Ovary (tissue), 9 donors: ENCODE data around the gene PAGE4. TPM values are rescaled to one million over a fixed set of nuclear protein-coding genes. Genes with fewer than 3 reads are reported as not detected.

Experiments
- DNase-seq, 5 donors: peaks; one replicate each; pipeline ENCODE4 v3.0.0-alpha.2; 2019 to 2020
- H3K27ac ChIP-seq, 2 donors: fragments of 200-600 bp; one replicate each; pipeline versions ENCODE4 v1.5.1 to v1.8.0; 2019 to 2022
- H3K27me3 ChIP-seq: fragments of 200-600 bp; one replicate; pipeline ENCODE4 v1.8.0; 2022
- H3K36me3 ChIP-seq: fragments of 200-600 bp; sonication (generic); one replicate; pipeline ENCODE4 v1.5.1; 2019
- H3K4me1 ChIP-seq: one replicate; pipeline ENCODE4 v1.8.1; 2013; ENCODE audit warnings: mild to moderate bottlenecking, moderate library complexity; ENCODE audit not compliant: insufficient read depth
- H3K4me3 ChIP-seq: fragments of 200-600 bp; sonication (generic); one replicate; pipeline ENCODE4 v1.5.1; 2017
- H3K9me3 ChIP-seq, 2 donors: fragments of 200-600 bp in 1 of 2; sonication (generic) in 1 of 2; one replicate each; pipeline versions ENCODE4 v1.5.1 to v1.8.1; 2013 to 2019; ENCODE audit warnings: mild to moderate bottlenecking in 1 of 2, moderate library complexity in 1 of 2
- CTCF ChIP-seq, 3 donors: fragments of 450-650 bp in 2 of 3; fragments of 200-600 bp in 1 of 3; IDR thresholded peaks; one replicate each; pipeline versions ENCODE4 v1.5.1 to v1.8.0; 2016 to 2022; ENCODE audit warnings: antibody characterized with exemption in 3 of 3, mild to moderate bottlenecking in 1 of 3
- EP300 ChIP-seq: sonication (generic); formaldehyde crosslinking; IDR thresholded peaks from one replicate; pipeline ENCODE4 v1.6.1; 2017; ENCODE audit warnings: antibody characterized with exemption
- POLR2A ChIP-seq: fragments of 450-650 bp; IDR thresholded peaks from one replicate; pipeline ENCODE4 v1.6.1; 2017; ENCODE audit warnings: antibody characterized with exemption, mild to moderate bottlenecking, moderate library complexity
- WGBS, 3 donors: extraction: QIAGEN DNeasy Blood & Tissue Kit in 1 of 3; methylation state at CpG; one replicate each; pipeline versions ENCODE4 v1.1.5 to v1.1.7; 2013 to 2017; 5-methylcytosine and 5-hydroxymethylcytosine counted together
- intact Hi-C, 4 donors: fragments of 100-400 bp; cut with DNase I; formaldehyde crosslinking; loops; one replicate each; pipeline versions ENCODE4 v1.11.0 to v1.15.1; 2022 to 2023
- polyA plus RNA-seq, 2 donors: library from polyadenylated mRNA; stranded (reverse); fragments of 200-250 nt in 1 of 2; fragments of 350-450 nt in 1 of 2; fragmentation: Illumina TruSeq in 1 of 2; extraction: RNeasy Lipid Tissue Mini Kit (QIAGEN cat#74804) in 1 of 2; gene quantifications; one replicate each; pipeline ENCODE4 v1.2.3, GENCODE V29; 2013 to 2014
- total RNA-seq, 7 donors: library from RNA; depleted of rRNA in 2 of 7; stranded (reverse); fragments of >200 nt in 2 of 7; fragmentation: NEBNext Ultra II Directional in 3 of 7; extraction: Animal tissue kit (Norgen Biotek cat#: 25700) in 3 of 7; gene quantifications; one replicate each; pipeline versions ENCODE4 v1.1.0 to v1.2.4, GENCODE V29; 2016 to 2023
- donor health status: DM: no; HTN: no; CAD: no; lungs with moderate emphysema.
- donor health status: DM: no; HTN: no; CAD: no.
- donor health status: Bipolar disorder and iron deficiency.
- donor health status: DM: yes; HTN: yes; CAD: no.
- donor health status: DM: no; HTN: no; CAD: no.
- donor health status: DM: yes; HTN: yes; CAD: no.

The PAGE4 gene
- total and polyA plus RNA-seq, 9 donors, result 0.71 to 9.2 (median 8.0) TPM; not detected in 4

DNA sequence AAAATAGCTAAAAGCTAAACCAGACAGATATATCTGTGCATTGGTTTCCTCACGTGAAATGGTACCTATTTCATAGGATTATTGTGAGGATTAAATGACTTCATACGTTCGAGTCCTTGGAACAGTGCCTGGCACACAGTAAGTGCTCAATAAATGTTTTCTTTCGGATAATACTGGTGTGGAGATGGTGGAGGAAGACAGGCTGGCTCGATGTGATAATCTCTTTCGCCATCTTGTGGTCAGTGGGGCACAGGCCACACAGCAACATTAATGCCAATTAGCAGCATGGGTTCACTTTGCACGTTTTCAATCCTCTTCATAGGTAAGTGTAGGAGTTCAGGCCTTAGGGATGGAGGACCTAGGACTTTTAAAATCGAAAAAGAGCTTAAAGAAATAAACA, 9.3 kb downstream of the PAGE4 start:
- intact Hi-C loops, result no loop called here
- DNase-seq, result no peak
- no peak for TF ChIP-seq EP300
- TF ChIP-seq POLR2A, result no peak
- TF ChIP-seq CTCF (IDR thresholded peaks at IDR 0.05), result no peak
- H3K27me3 ChIP-seq, result no peaks in the 10 kb centered on the region
- no peaks in the 10 kb centered on the region for H3K9me3 ChIP-seq
- H3K4me1 ChIP-seq, result no peaks in the 10 kb centered on the region
- H3K4me3 ChIP-seq, result no peak overlapping the region
- WGBS, 3 donors, result 16 to 20% (median 20%) methylated on average over 8 of the region's 8 CpGs
- no peaks in the 10 kb centered on the region for H3K36me3 ChIP-seq
- no peak overlapping the region for H3K27ac ChIP-seq

DNA sequence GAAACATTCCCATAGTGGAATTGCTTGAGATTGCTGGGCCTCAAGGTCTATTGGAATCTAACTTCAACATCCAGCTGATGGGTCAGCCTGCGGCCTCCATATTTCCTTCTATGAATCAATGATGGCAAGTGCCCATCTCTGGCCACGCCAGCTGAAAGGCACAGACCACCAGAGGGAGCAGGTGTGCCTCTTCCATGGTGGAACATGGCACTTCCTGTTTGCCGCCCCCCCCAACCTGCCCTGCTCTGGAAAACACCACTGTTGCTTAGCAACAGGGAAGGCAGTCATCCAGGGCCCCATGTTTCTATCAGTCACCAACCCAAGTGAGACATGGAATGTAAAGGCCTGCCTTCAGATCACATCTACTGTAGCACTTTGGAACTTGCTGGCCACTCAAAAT, 11.6 kb downstream of the PAGE4 start:
- H3K9me3 ChIP-seq, result no peaks in the 10 kb centered on the region

DNA sequence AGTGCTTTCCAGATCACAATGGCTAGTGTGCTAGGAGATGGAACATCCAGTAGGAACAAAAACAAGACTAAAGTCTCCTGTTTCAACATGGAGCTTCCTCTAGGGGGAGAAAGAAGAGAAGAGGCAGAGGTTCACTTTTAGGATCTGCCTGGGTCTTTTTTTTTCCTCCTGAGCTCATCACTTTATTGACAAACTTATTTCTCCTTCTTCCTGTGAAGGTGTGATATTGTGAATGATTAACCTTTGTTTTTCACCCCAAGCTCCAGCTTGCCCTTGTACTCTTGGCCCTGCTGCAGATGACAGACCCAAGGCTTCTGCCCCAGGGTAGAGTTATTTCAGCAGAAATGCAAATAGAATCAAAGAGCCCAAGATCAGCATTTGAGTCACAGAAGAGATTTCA, 13.5 kb downstream of the PAGE4 start:
- H3K4me1 ChIP-seq, result no peaks in the 10 kb centered on the region
- no peaks in the 10 kb centered on the region for H3K9me3 ChIP-seq
- DNase-seq, result no peak
- no peaks in the 10 kb centered on the region for H3K27me3 ChIP-seq
- intact Hi-C loops, result no loop called here
- TF ChIP-seq CTCF (IDR thresholded peaks at IDR 0.05), result no peak
- no peak for TF ChIP-seq POLR2A
- TF ChIP-seq EP300, result no peak
- no peaks in the 10 kb centered on the region for H3K36me3 ChIP-seq
- no peak overlapping the region for H3K4me3 ChIP-seq
- no peak overlapping the region for H3K27ac ChIP-seq

More for the DNA sequence above, 11.6 kb downstream of the PAGE4 start:
- Histone ChIP-seq H3K36me3 (no peaks in the 10 kb centered on the region), H3K4me1 (no peaks in the 10 kb centered on the region), H3K27ac (no peak overlapping the region), H3K27me3 (no peaks in the 10 kb centered on the region), H3K4me3 (no peak overlapping the region)
- WGBS, 3 donors, result 40 to 53% (median 50%) methylated on average over 3 of the region's 3 CpGs
- no peak for TF ChIP-seq EP300
- no peak for TF ChIP-seq POLR2A
- TF ChIP-seq CTCF (IDR thresholded peaks at IDR 0.05), result no peak
- intact Hi-C loops, result no loop called here
- peak; percentile 17 to 58 (median 44) for DNase-seq

DNA sequence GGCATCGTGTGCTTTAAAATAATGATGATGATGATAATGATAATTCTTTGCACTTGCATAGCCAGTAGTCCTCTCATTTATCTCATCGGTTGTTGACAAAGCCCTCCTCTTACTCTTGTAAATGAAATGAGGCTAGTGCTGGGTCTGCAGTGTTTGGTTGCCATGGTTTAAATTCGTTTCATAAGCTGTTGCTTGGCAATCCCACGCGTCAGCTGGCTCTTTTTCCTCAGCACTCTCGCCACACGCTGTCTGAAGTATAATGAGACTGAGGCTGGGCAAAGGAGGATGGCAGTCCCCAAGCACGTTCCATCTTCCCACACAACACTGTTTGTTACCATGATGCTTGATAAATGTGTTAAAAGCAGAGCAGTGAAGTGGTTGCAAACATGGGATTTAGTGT, 15.5 kb downstream of the PAGE4 start:
- H3K4me3 ChIP-seq, result no peak overlapping the region
- no peaks in the 10 kb centered on the region for H3K9me3 ChIP-seq
- no peaks in the 10 kb centered on the region for H3K27me3 ChIP-seq
- H3K36me3 ChIP-seq, result no peaks in the 10 kb centered on the region
- no peaks in the 10 kb centered on the region for H3K4me1 ChIP-seq
- 46 to 61% (median 54%) methylated on average over 8 of the region's 8 CpGs for WGBS, 3 donors
- intact Hi-C loops, result no loop called here
- H3K27ac ChIP-seq, result no peak overlapping the region
- no peak for DNase-seq
- TF ChIP-seq CTCF (IDR thresholded peaks at IDR 0.05) (no peak), EP300 (no peak), POLR2A (no peak)
